Measurements from ENCODE around the gene ARSB. TPM values are rescaled to one million over a fixed set of nuclear protein-coding genes. Genes with fewer than 3 reads are reported as not detected.

The ARSB gene
- total and polyA plus RNA-seq, 9 of the 15 experiments (the other 6 are each of a cell fraction or from before 2014, with no cell fraction given) = 0.52 to 4.6 (median 2.4) TPM

GRCh38 chr5:78979909-78980308 lies 5.2 kb downstream of the ARSB start (continued):
- TF ChIP-seq NR2C2 (CRISPR knock-in tag; IDR thresholded peaks at IDR 0.05) (no peak), NR2C2 (tag; IDR thresholded peaks at IDR 0.05) (no peak), ZNF224 (CRISPR knock-in tag; IDR thresholded peaks at IDR 0.05) (no peak), PHTF2 (CRISPR knock-in tag; IDR thresholded peaks at IDR 0.05) (no peak), SMARCB1 (IDR thresholded peaks at IDR 0.05; ENCODE audit: insufficient read length, low read depth) (no peak), NFYB (IDR thresholded peaks at IDR 0.05; ENCODE audit: extremely low read depth, insufficient read length) (no peak), PHF8 (IDR thresholded peaks at IDR 0.05; ENCODE audit: borderline replicate concordance, low read length) (no peak), NUFIP1 (IDR thresholded peaks at IDR 0.05; ENCODE audit: partially characterized antibody) (no peak), YY1 (IDR thresholded peaks at IDR 0.05; ENCODE audit: borderline replicate concordance in 1 of 3, control insufficient read depth in 1 of 3, extremely low read depth in 1 of 3, insufficient read depth in 3 of 3, insufficient read length in 1 of 3, insufficient replicate concordance in 2 of 3, low read depth in 1 of 3, low read length in 2 of 3) (no peak), FOXA3 (CRISPR knock-in tag; conservative IDR thresholded peaks at IDR 0.05 in 1 of 2, IDR thresholded peaks at IDR 0.05 in 1 of 2) (no peak)

GRCh38 chr5:78979117-78979742 lies 5.9 kb downstream of the ARSB start:
- H3K9me1 ChIP-seq (ENCODE audit: control insufficient read depth, insufficient read depth, low read length) = no peaks in the 10 kb centered on the region
- H3K79me2 ChIP-seq (ENCODE audit: control insufficient read depth, insufficient read depth, low read length) = no peaks in the 10 kb centered on the region
- no peak for ATAC-seq
- no peaks in the 10 kb centered on the region for H3K9me3 ChIP-seq (replicated peaks; ENCODE audit: control insufficient read depth, insufficient read depth, low read depth, low read length)
- no TSS peak for BruUV-seq (replicated peaks)
- H3K27ac ChIP-seq (ENCODE audit: extremely low read depth, low read depth, low read length) = no peak overlapping the region
- TF ChIP-seq PTTG1 (tag; IDR thresholded peaks at IDR 0.05; ENCODE audit: low read depth) (no peak), ZNF23 (CRISPR knock-in tag; IDR thresholded peaks at IDR 0.05) (no peak)
- H4K20me1 ChIP-seq (replicated peaks; ENCODE audit: control insufficient read depth, insufficient read depth, low read length) = no peaks in the 10 kb centered on the region
- ChIA-PET POLR2A (interaction anchor here (0.7 kb wide), 1 partner anchor 871 kb away, joined by 3 read pairs; no protein-coding TSS in a partner anchor), CTCF (ENCODE audit: low intra/inter-chr PET ratio) (no interaction called here)
- WGBS (ENCODE audit: insufficient coverage, low coverage, missing lambda C conversion rate) = 48% methylated on average over 7 of the region's 7 CpGs
- H3K4me2 ChIP-seq (ENCODE audit: insufficient read depth, low read length) = no peak overlapping the region
- H3K4me1 ChIP-seq (replicated peaks in 1 of 2; ENCODE audit: control insufficient read depth in 2 of 2, insufficient read depth in 2 of 2, low read length in 2 of 2) = peaks cover under 1 to 10% of the 10 kb centered on the region in 2 experiments; a peak in 3 of 5 replicates
- no peaks in the 10 kb centered on the region for H3K36me3 ChIP-seq (ENCODE audit: control insufficient read depth, insufficient read depth, low read length)
- H3K27me3 ChIP-seq (ENCODE audit: control insufficient read depth in 2 of 2, insufficient read depth in 2 of 2, low read length in 2 of 2) = 0 out of 5 replicates have a peak, but pooled peaks cover 0 to 6% of the 10 kb centered on the region in 2 experiments
- DNase-seq (ENCODE audit: extremely low read depth in 1 of 4, low spot score in 3 of 4) = no peak
- intact Hi-C loops (cut with micrococcal nuclease) (no loop called here), in situ Hi-C loops (cut with MboI) (no loop called here)
- no peak overlapping the region for H3K9ac ChIP-seq (ENCODE audit: insufficient read depth in 1 of 2, low read depth in 2 of 2, low read length in 2 of 2)
- no peak overlapping the region for H3K4me3 ChIP-seq
- FAIRE-seq = no peak
- peak overlapping the region; percentile 41; the same call in 1 of the 2 replicates for H2AFZ ChIP-seq (ENCODE audit: low read depth, low read length)

Data from K562 (cell line).